Fibroblast of the conjunctiva (primary cell): ENCODE results near the gene F3.
"Not testable (repeated sequence)": the region's sequence is repeated elsewhere in the genome, so short reads cannot be mapped to it uniquely, and the experiment has no call there.

Source experiments
- DNase-seq: peaks from one replicate; pipeline ENCODE4 v3.0.0-alpha.2; 2010; ENCODE audit warnings: low read depth

F3 gene

GRCh38 chr1:94541246-94542087 lies at the start of gene F3:
Gene F3 (minus strand): TSS chr1:94541759. CDS start chr1:94541636, 123 bp downstream.
- DNase-seq = peak; percentile 79

- no peak for DNase-seq
Measured at GRCh38 chr1:94590203-94591137, 48.9 kb upstream of the F3 start.

- no peak for DNase-seq
Measured at GRCh38 chr1:94589728-94590127, 48.2 kb upstream of the F3 start.

GRCh38 chr1:94582565-94582964 lies 41.0 kb upstream of the F3 start:
- no peak for DNase-seq

GRCh38 chr1:94580367-94581115 lies 39.0 kb upstream of the F3 start:
- no peak for DNase-seq

GRCh38 chr1:94579876-94580294 lies 38.3 kb upstream of the F3 start:
- DNase-seq = peak; percentile 69

GRCh38 chr1:94578856-94579255 lies 37.3 kb upstream of the F3 start:
- DNase-seq = peak; percentile 36

GRCh38 chr1:94573917-94574316 lies 32.4 kb upstream of the F3 start:
- DNase-seq = not testable (repeated sequence)

- no peak for DNase-seq
Measured at GRCh38 chr1:94572780-94573179, 31.2 kb upstream of the F3 start.

- not testable (repeated sequence) for DNase-seq
Measured at GRCh38 chr1:94570965-94571364, 29.4 kb upstream of the F3 start.

GRCh38 chr1:94568806-94569205 lies 27.2 kb upstream of the F3 start:
- DNase-seq = not testable (repeated sequence)

GRCh38 chr1:94567975-94568607 lies 26.5 kb upstream of the F3 start:
- DNase-seq = not testable (repeated sequence)

GRCh38 chr1:94566436-94566835 lies 24.9 kb upstream of the F3 start:
- not testable (repeated sequence) for DNase-seq

- no peak for DNase-seq
Measured at GRCh38 chr1:94565901-94566300, 24.3 kb upstream of the F3 start.

- no peak for DNase-seq
Measured at GRCh38 chr1:94562519-94563260, 21.1 kb upstream of the F3 start.

- no peak for DNase-seq
Measured at GRCh38 chr1:94560333-94560732, 18.8 kb upstream of the F3 start.

GRCh38 chr1:94559921-94560320 lies 18.4 kb upstream of the F3 start:
- no peak for DNase-seq

- no peak for DNase-seq
Measured at GRCh38 chr1:94555091-94555490, 13.5 kb upstream of the F3 start.

- DNase-seq = no peak
Measured at GRCh38 chr1:94554580-94554979, 13.0 kb upstream of the F3 start.

GRCh38 chr1:94553931-94554330 lies 12.4 kb upstream of the F3 start:
- DNase-seq = no peak

- DNase-seq = no peak
Measured at GRCh38 chr1:94553323-94553730, 11.8 kb upstream of the F3 start.
